Measurements from ENCODE around the gene FSD1.
A peak's percentile ranks its signal among the peaks of the same experiment; 100 is the strongest.
"Not testable (repeated sequence)": the region's sequence is repeated elsewhere in the genome, so short reads cannot be mapped to it uniquely, and the experiment has no call there.

The FSD1 gene

GRCh38 chr19:4319067-4319718 lies 14.8 kb downstream of the FSD1 start:
- DNase-seq (ENCODE audit: low read depth), result no peak

- DNase-seq (ENCODE audit: low read depth), result no peak
Measured at GRCh38 chr19:4320419-4320818, 16.0 kb downstream of the FSD1 start.

GRCh38 chr19:4322942-4323665 lies 18.7 kb downstream of the FSD1 start:
- no peak for DNase-seq (ENCODE audit: low read depth)

GRCh38 chr19:4323692-4324091 lies 19.3 kb downstream of the FSD1 start:
- no peak for DNase-seq (ENCODE audit: low read depth)

- no peak for DNase-seq (ENCODE audit: low read depth)
Measured at GRCh38 chr19:4324228-4324627, 19.8 kb downstream of the FSD1 start.

- DNase-seq (ENCODE audit: low read depth), result no peak
Measured at GRCh38 chr19:4326215-4326836, 21.9 kb downstream of the FSD1 start.

- DNase-seq (ENCODE audit: low read depth), result no peak
Measured at GRCh38 chr19:4326837-4327251, 22.4 kb downstream of the FSD1 start.

- peak; percentile 39 for DNase-seq (ENCODE audit: low read depth)
Measured at GRCh38 chr19:4327252-4327876, 23.0 kb downstream of the FSD1 start.

GRCh38 chr19:4327877-4328242 lies 23.5 kb downstream of the FSD1 start:
- no peak for DNase-seq (ENCODE audit: low read depth)

GRCh38 chr19:4328243-4328990 lies 24.0 kb downstream of the FSD1 start:
- peak; percentile 81 for DNase-seq (ENCODE audit: low read depth)

GRCh38 chr19:4328991-4329681 lies 24.7 kb downstream of the FSD1 start:
- not testable (repeated sequence) for DNase-seq (ENCODE audit: low read depth)

- DNase-seq (ENCODE audit: low read depth), result no peak
Measured at GRCh38 chr19:4329858-4330257, 25.5 kb downstream of the FSD1 start.

GRCh38 chr19:4334929-4335570 lies 30.7 kb downstream of the FSD1 start:
- no peak for DNase-seq (ENCODE audit: low read depth)

- DNase-seq (ENCODE audit: low read depth), result peak; percentile 15
Measured at GRCh38 chr19:4337906-4338440, 33.6 kb downstream of the FSD1 start.

GRCh38 chr19:4338441-4339355 lies 34.3 kb downstream of the FSD1 start, which contains the start of gene STAP2:
Gene STAP2, minus strand, starts transcription at chr19:4338827. Its CDS starts 74 bp downstream, at chr19:4338753.
- DNase-seq (ENCODE audit: low read depth), result peak; percentile 40

GRCh38 chr19:4342314-4342614 lies 37.9 kb downstream of the FSD1 start:
- DNase-seq (ENCODE audit: low read depth), result peak; percentile 82

- DNase-seq (ENCODE audit: low read depth), result peak; percentile 100
Measured at GRCh38 chr19:4342615-4343369, 38.4 kb downstream of the FSD1 start.

- DNase-seq (ENCODE audit: low read depth), result peak; percentile 68
Measured at GRCh38 chr19:4343370-4344307, 39.2 kb downstream of the FSD1 start, which contains the start of gene MPND. Gene MPND, plus strand, starts transcription at chr19:4343562. Its CDS starts 32 bp downstream, at chr19:4343594.
